Measurements from ENCODE around the gene LYPD6B.

Gene LYPD6B

GRCh38 chr2:149119368-149119767, 80.9 kb downstream of the LYPD6B start:
- no peak overlapping the region for H3K27ac ChIP-seq (replicated peaks)
- DNase-seq (ENCODE audit: low read depth in 1 of 2, low spot score in 1 of 2) = no peak
- no peak for TF ChIP-seq CTCF (IDR thresholded peaks at IDR 0.05; ENCODE audit: insufficient read depth, low read length)
- TF ChIP-seq REST (IDR thresholded peaks at IDR 0.05; ENCODE audit: insufficient replicate concordance, low read depth) = no peak
- no peak for TF ChIP-seq POLR2AphosphoS5 (IDR thresholded peaks at IDR 0.05; ENCODE audit: low read depth)
- TF ChIP-seq GABPA (IDR thresholded peaks at IDR 0.05; ENCODE audit: low read depth) = no peak
- TF ChIP-seq SPI1 (IDR thresholded peaks at IDR 0.05; ENCODE audit: borderline replicate concordance, low read depth) = no peak

DNA sequence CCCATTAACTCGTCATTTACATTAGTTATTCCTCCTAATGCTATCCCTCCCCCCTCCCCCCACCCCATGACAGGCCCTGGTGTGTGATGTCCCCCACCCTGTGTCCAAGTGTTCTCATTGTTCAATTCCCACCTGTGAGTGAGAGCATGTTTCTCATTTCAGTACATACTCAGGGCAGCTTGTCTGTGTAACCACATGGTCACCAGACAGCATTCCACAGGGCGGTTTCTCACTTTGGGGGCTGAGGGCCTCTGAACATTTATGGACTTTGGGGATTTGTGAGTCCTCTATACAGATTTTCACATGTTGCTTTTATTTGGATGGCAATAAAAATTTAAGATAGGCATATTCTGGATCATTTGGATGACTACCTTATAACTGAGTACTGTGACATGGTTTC, 84.0 kb downstream of the LYPD6B start:
- H3K27ac ChIP-seq (replicated peaks) = no peak overlapping the region
- H3K4me3 ChIP-seq (replicated peaks; ENCODE audit: insufficient read depth, low read length) = no peak overlapping the region
- DNase-seq (ENCODE audit: low read depth in 1 of 2, low spot score in 1 of 2) = no peak
- TF ChIP-seq POLR2AphosphoS5 (IDR thresholded peaks at IDR 0.05; ENCODE audit: low read depth) = no peak
- no peak for TF ChIP-seq REST (IDR thresholded peaks at IDR 0.05; ENCODE audit: insufficient replicate concordance, low read depth)
- no peak for TF ChIP-seq SPI1 (IDR thresholded peaks at IDR 0.05; ENCODE audit: borderline replicate concordance, low read depth)
- TF ChIP-seq CTCF (IDR thresholded peaks at IDR 0.05; ENCODE audit: insufficient read depth, low read length) = no peak
- no peak for TF ChIP-seq GABPA (IDR thresholded peaks at IDR 0.05; ENCODE audit: low read depth)
- H3K27me3 ChIP-seq (ENCODE audit: insufficient read depth, poor library complexity, severe bottlenecking) = no peaks in the 10 kb centered on the region

More at GRCh38 chr2:149119368-149119767, 80.9 kb downstream of the LYPD6B start:
- H3K4me3 ChIP-seq (replicated peaks; ENCODE audit: insufficient read depth, low read length) = no peak overlapping the region
- peaks cover 3% of the 10 kb centered on the region for H3K27me3 ChIP-seq (ENCODE audit: insufficient read depth, poor library complexity, severe bottlenecking)

GRCh38 chr2:149125031-149125725, 86.7 kb downstream of the LYPD6B start:
- no peak for DNase-seq (ENCODE audit: low read depth in 1 of 2, low spot score in 1 of 2)
- TF ChIP-seq POLR2AphosphoS5 (IDR thresholded peaks at IDR 0.05; ENCODE audit: low read depth) (no peak), SPI1 (IDR thresholded peaks at IDR 0.05; ENCODE audit: borderline replicate concordance, low read depth) (no peak), GABPA (IDR thresholded peaks at IDR 0.05; ENCODE audit: low read depth) (no peak), REST (IDR thresholded peaks at IDR 0.05; ENCODE audit: insufficient replicate concordance, low read depth) (no peak), CTCF (IDR thresholded peaks at IDR 0.05; ENCODE audit: insufficient read depth, low read length) (no peak)
- Histone ChIP-seq H3K4me3 (replicated peaks; ENCODE audit: insufficient read depth, low read length) (no peak overlapping the region), H3K27ac (replicated peaks) (no peak overlapping the region), H3K27me3 (ENCODE audit: insufficient read depth, poor library complexity, severe bottlenecking) (no peaks in the 10 kb centered on the region)

Measured in HL-60 (cell line).